ENCODE results near the gene COA4.

- TF ChIP-seq POLR2A (IDR thresholded peaks at IDR 0.05) (no peak), CTCF (IDR thresholded peaks at IDR 0.05) (no peak)
Measured at GRCh38 chr11:73870261-73870660, 6.4 kb downstream of the COA4 start.

Data from prostate gland (tissue), 2 donors.